Body of pancreas (tissue), 4 donors: ENCODE data around the gene NUP155. TPM values are rescaled to one million over a fixed set of nuclear protein-coding genes. Genes with fewer than 3 reads are reported as not detected.
A peak's percentile ranks its signal among the peaks of the same experiment; 100 is the strongest.
"Not testable (repeated sequence)": the region's sequence is repeated elsewhere in the genome, so short reads cannot be mapped to it uniquely, and the experiment has no call there.

Source experiments
- ATAC-seq: fragments of 150-250 bp; one replicate; pipeline ENCODE4 v1.9.1; 2016
- DNase-seq, 4 donors: peaks; one replicate each; pipeline ENCODE4 v3.0.0-alpha.2; 2019
- H3K27ac ChIP-seq, 4 donors: fragments of 200-600 bp; sonication (generic); 1 replicate in 3 of 4; 2 replicates in 1 of 4; pipeline versions ENCODE4 v1.5.1 to v1.6.1; 2016 to 2019; ENCODE audit warnings: mild to moderate bottlenecking in 1 of 4, mixed read lengths in 1 of 4, moderate library complexity in 1 of 4
- H3K27me3 ChIP-seq, 2 donors: fragments of 200-600 bp; sonication (generic); one replicate each; pipeline ENCODE4 v1.6.0; 2016; ENCODE audit warnings: mild to moderate bottlenecking in 1 of 2
- H3K36me3 ChIP-seq, 2 donors: fragments of 200-600 bp; sonication (generic); replicated peaks in 1 of 2; 2 replicates each; pipeline ENCODE4 v1.5.1; 2016; ENCODE audit warnings: low read depth in 2 of 2; ENCODE audit not compliant: insufficient read depth in 1 of 2
- H3K4me1 ChIP-seq: fragments of 200-600 bp; sonication (generic); one replicate; pipeline ENCODE4 v1.6.0; 2016
- H3K4me3 ChIP-seq, 2 donors: fragments of 200-600 bp; sonication (generic); 1 replicate in 1 of 2; 2 replicates in 1 of 2; pipeline ENCODE4 v1.5.1; 2016 to 2019
- H3K9me3 ChIP-seq, 3 donors: fragments of 200-600 bp; sonication (generic); 1 replicate in 2 of 3; 2 replicates in 1 of 3; pipeline ENCODE4 v1.5.1; 2016
- CTCF ChIP-seq, 7 experiments: fragments of 450-650 bp in 4 of 7; fragments of 200-600 bp in 3 of 7; sonication (generic) in 3 of 7; IDR thresholded peaks; one replicate each; pipeline ENCODE4 v1.5.1; 2016 to 2019; ENCODE audit warnings: antibody characterized with exemption in 7 of 7
- POLR2A ChIP-seq, 3 donors: fragments of 450-650 bp; IDR thresholded peaks; one replicate each; pipeline ENCODE4 v1.6.1; 2016; ENCODE audit warnings: antibody characterized with exemption in 3 of 3, mild to moderate bottlenecking in 2 of 3
- WGBS, 2 donors: methylation state at CpG; one replicate each; pipeline ENCODE4 v1.1.5; 2017; 5-methylcytosine and 5-hydroxymethylcytosine counted together
- intact Hi-C: fragments of 100-400 bp; cut with DNase I; formaldehyde crosslinking; loops from one replicate; pipeline ENCODE4 v1.15.1; 2023
- total RNA-seq, 2 donors: library from RNA; depleted of rRNA; stranded (reverse); fragments of >200 nt; gene quantifications; one replicate each; pipeline ENCODE4 v1.1.0, GENCODE V29; 2016

NUP155 gene
- total RNA-seq, 2 donors from 2014 or later, result 10.2 to 10.6 TPM

- no peaks in the 10 kb centered on the region for H3K36me3 ChIP-seq
- H3K27me3 ChIP-seq, result no peaks in the 10 kb centered on the region
- no peak for ATAC-seq
- H3K9me3 ChIP-seq, result peaks cover 0 to 26% (median 0%) of the 10 kb centered on the region in 3 donors
- intact Hi-C loops, result no loop called here
- TF ChIP-seq CTCF (IDR thresholded peaks at IDR 0.05) (no peak), POLR2A (IDR thresholded peaks at IDR 0.05) (no peak)
- H3K27ac ChIP-seq, result no peak overlapping the region
- no peaks in the 10 kb centered on the region for H3K4me1 ChIP-seq
- DNase-seq, result no peak
- H3K4me3 ChIP-seq, result no peak overlapping the region
- WGBS, 2 donors, result 93 to 97% methylated on average over 4 to 5 of the region's 5 CpGs
These were observed 87.6 kb downstream of the NUP155 start for GRCh38 chr5:37283214-37283820.

- ATAC-seq (no peak), DNase-seq (no peak)
- Histone ChIP-seq H3K36me3 (no peaks in the 10 kb centered on the region), H3K4me3 (no peak overlapping the region), H3K27me3 (no peaks in the 10 kb centered on the region), H3K9me3 (peaks cover 0 to 12% (median 0%) of the 10 kb centered on the region in 3 donors), H3K27ac (no peak overlapping the region), H3K4me1 (no peaks in the 10 kb centered on the region)
- TF ChIP-seq POLR2A (IDR thresholded peaks at IDR 0.05), result no peak
- TF ChIP-seq CTCF (IDR thresholded peaks at IDR 0.05), result no peak
- 86 to 88% methylated on average over 2 of the region's 2 CpGs for whole genome bisulfite sequencing, 2 donors
- intact Hi-C loops, result no loop called here
These were observed 95.4 kb downstream of the NUP155 start for GRCh38 chr5:37275511-37275910.

GRCh38 chr5:37272511-37272910, 98.4 kb downstream of the NUP155 start:
- ATAC-seq (no peak), DNase-seq (peak in 1 of 4 donors; percentile 16)
- Histone ChIP-seq H3K4me3 (no peak overlapping the region), H3K36me3 (no peaks in the 10 kb centered on the region), H3K9me3 (no peaks in the 10 kb centered on the region), H3K27ac (no peak overlapping the region), H3K4me1 (no peaks in the 10 kb centered on the region), H3K27me3 (no peaks in the 10 kb centered on the region)
- 45 to 60% methylated on average over 1 of the region's 1 CpG for WGBS, 2 donors
- no peak for TF ChIP-seq CTCF (IDR thresholded peaks at IDR 0.05)
- no peak for TF ChIP-seq POLR2A (IDR thresholded peaks at IDR 0.05)
- intact Hi-C loops, result no loop called here

GRCh38 chr5:37268100-37268499, 102.8 kb downstream of the NUP155 start:
- H3K4me1 ChIP-seq, intact Hi-C loops, DNase-seq: not testable (repeated sequence)

GRCh38 chr5:37255774-37256358, 115.0 kb downstream of the NUP155 start:
- Histone ChIP-seq H3K9me3 (no peaks in the 10 kb centered on the region), H3K4me1 (no peaks in the 10 kb centered on the region), H3K27me3 (no peaks in the 10 kb centered on the region), H3K36me3 (no peaks in the 10 kb centered on the region), H3K4me3 (no peak overlapping the region), H3K27ac (no peak overlapping the region)
- no peak for DNase-seq
- intact Hi-C loops, result no loop called here
- 88 to 93% methylated on average over 4 of the region's 4 CpGs for WGBS, 2 donors
- no peak for ATAC-seq
- no peak for TF ChIP-seq POLR2A (IDR thresholded peaks at IDR 0.05)
- no peak for TF ChIP-seq CTCF (IDR thresholded peaks at IDR 0.05)

More at GRCh38 chr5:37268100-37268499, 102.8 kb downstream of the NUP155 start:
- not testable (repeated sequence) for H3K27ac ChIP-seq, H3K27me3 ChIP-seq, H3K9me3 ChIP-seq, H3K36me3 ChIP-seq, ATAC-seq, H3K4me3 ChIP-seq
